Heart left ventricle (tissue), 13 donors: ENCODE measurements around the gene MRPL38.

Source experiments
- CTCF ChIP-seq, 12 donors: fragments of 200-600 bp; sonication (generic) in 4 of 12; IDR thresholded peaks; one replicate each; pipeline versions ENCODE4 v1.5.0 to v1.8.0; 2018 to 2022; ENCODE audit warnings: antibody characterized with exemption in 12 of 12, mild to moderate bottlenecking in 5 of 12
- POLR2A ChIP-seq, 2 donors: fragments of 450-650 bp; IDR thresholded peaks; one replicate each; pipeline ENCODE4 v1.6.1; 2017; ENCODE audit warnings: antibody characterized with exemption in 2 of 2, mild to moderate bottlenecking in 2 of 2, moderate library complexity in 2 of 2
- donor health status: ischemic (EF 13 %, LVEDD 7.1; RV severe dilation, severe dysfunction).
- donor health status: DM: no; HTN: yes; CAD: no.
- donor health status: DM: no; HTN: no; CAD: no.
- donor health status: ischemic (EF 25% LVEDD 6.9; RV normal size, moderate dysfunction).
- donor health status: ischemic (EF 25% LVEDD 5.7; RV mildly dilated, moderate dysfunction).
- donor health status: ischemic (EF 35%, LVEDD 5.7; RV mildly dilated, moderate dysfunction).
- donor health status: nonischemic (EF 11% LVEDD 7.7; RV severe dilation, severe dysfunction).
- donor health status: DM: yes; HTN: yes; CAD: no.
- donor health status: PGD.
- donor health status: ischemic (EF 29% LVEDD 5.4; RV normal size, mild dysfunction).
- donor health status: nonischemic (EF 23%, LVEDD 6.1; RV moderate dilation, normal function).

- TF ChIP-seq CTCF (IDR thresholded peaks at IDR 0.05), result no peak
- no peak for TF ChIP-seq POLR2A (IDR thresholded peaks at IDR 0.05)
Measured at GRCh38 chr17:75898791-75899190, 5.9 kb downstream of the MRPL38 start.
